T-helper 1 cell treated with Interleukin-12 subunit alpha and Interleukin-12 subunit beta and Interleukin-4 antibody, amounts not matched to agents 30 ng/mL and 1 ng/mL, for 36 hours (primary cell): ENCODE data around the gene CEBPA. TPM values are rescaled to one million over a fixed set of nuclear protein-coding genes. Genes with fewer than 3 reads are reported as not detected.

ENCODE experiments used
- intact Hi-C: fragments of 100-400 bp; cut with micrococcal nuclease; formaldehyde crosslinking; loops from one replicate; pipeline ENCODE4 v1.15.1; 2024
- total RNA-seq: library from RNA; stranded (reverse); gene quantifications from 2 replicates; pipeline ENCODE4 v1.2.3, GENCODE V29; 2022

The CEBPA gene
- total RNA-seq, 1 donor from 2014 or later = 0.51 TPM

DNA sequence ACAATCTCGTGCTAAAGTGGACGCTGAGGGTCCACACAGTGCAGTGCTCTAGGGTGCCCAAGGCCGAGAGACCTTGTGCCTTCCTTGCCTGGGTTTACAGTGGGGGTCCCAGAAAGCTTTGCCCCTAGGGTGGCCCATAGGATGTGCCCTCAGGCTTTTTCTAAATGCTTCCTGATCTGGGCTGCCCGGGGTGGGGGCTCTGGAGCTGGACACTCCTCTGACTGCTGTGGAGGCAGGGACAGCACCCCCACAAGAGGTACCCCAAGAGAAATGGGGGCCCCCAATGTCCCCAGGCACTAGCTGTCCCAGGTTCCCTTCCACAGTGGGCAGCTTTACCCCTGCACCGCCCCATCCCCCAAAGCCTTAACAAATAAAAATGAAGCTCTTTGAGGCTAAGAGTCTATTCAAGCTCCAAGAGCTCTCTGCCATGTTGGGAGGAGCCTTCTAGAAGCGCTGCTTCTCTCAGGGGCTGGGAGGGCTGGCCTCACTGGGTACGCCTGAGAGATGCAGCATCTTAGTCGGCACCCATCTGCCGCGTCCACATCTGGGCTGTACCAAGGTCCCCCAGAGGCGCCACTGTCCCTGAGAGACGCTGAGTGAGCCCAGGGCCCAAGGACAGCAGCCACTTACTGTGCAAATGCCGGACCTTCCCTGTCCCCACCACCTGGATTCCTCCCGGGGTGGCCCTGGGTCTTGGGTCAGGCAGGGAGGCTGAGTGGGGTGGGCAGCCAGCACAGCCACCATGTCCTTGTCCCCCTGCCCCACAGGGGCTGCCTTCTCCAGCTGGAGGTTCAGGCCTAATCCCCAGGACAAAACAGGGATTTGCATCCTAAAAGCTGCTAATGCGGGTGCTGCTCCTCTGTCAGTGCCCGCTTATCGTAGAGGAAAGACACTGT is 27.4 kb downstream of the CEBPA start:
- intact Hi-C loops = no loop called here

DNA sequence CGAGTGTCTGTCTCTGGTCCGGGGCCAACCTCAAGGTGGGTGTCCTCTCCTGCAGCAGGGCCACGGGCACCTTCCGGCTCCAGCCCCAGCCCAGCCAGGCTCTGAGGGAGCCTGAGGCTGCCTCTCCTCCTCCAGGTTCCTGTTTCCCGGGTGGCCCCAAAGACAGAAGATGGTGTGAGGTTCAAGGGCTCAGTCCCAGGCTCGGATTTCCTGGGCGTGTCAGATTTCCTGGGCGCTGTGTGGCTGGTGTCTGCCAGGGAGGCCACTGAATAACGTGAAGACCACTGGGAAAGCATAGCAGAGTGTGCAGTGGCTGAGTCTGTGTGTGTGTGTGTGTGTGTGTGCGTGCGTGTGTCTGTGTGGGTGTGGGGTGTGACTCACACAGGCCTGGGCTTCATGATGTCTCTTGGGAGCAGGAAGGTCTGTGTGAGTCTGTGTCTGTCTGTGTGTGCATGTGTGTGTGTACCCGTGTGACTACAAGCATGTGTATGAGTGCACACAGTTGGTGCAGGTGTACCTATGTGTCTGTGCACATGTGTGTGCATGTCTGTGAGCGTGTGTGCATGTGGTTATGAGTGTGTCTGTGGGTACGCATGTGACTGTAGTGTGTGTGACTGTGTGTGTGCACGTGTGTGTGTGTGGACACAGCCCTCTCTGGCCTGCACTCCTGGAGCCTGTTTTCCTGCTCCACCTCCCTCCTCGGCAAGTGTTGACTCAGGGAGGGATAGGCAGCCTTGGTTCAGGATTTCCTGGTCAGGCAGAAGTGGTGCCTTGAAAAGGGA is 28.3 kb downstream of the CEBPA start:
- intact Hi-C loops = no loop called here

DNA sequence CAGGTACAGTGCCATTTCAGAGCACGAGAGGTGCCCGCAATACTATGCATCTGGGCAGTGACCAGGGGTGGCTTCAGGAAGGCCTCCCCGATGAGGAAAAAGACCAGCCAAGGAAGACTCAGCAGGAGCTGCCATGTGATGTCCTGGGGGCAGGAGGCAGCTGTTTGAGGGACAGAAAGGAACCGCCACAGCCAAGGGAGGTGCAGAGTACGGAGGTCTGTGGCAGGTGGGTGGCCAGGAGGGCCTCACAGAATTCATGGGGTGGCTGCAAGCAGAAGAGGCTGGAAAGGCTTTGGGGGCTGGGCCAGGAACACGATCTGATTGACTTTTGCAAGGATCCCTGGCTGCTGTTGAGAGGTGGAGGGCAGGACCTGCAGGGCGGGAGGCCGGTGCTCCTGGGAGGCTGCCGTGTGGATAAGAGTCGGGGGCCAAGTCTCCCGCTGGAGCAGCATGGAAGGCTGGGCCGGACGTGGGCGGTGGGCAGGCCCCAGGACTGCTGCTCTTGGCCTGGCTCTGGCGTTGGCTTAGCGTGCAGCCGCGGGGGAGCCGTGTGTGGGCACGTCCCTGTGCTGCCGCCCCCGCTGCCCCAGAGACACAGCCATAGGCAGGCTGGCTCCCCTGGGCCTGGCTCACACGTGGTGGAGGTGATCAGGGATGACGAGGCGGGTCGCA is 29.1 kb downstream of the CEBPA start:
- intact Hi-C loops = no loop called here

DNA sequence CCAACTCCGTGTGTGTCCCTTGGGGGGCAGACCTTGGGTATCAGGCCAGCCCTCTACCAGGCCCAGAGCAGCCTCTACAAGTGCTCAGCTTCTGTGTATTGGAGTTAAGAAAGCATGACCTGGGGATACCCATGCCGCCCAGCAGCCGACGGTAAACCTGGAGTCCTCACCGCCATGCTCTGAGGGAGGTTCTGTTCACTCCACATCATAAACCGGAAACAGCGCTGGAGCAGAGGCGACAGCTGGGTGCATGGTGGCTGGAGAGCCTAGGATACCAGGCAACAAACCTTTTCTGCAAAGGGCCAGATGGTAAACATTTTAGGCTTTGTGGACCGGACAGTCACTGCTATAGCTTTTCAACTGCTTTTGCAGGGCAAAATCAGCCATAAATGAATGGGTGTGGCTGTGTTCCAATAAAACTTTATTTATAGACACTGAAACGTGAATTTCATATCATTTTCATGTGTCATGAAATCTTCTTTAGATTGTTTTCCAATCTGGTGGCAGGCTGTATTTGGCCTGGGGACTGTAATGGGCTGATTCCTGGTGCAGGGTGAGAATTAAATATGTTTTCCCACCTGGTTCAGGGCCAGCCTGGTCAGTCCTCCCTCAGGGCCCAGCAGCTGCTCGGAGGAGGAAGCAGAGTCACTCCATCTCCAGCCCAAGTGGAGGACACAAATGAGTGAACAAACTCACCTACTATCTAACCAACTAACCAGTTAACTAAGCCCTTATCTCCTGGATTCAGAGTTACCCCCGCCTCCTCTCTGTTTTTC is 30.9 kb downstream of the CEBPA start:
- intact Hi-C loops = no loop called here

DNA sequence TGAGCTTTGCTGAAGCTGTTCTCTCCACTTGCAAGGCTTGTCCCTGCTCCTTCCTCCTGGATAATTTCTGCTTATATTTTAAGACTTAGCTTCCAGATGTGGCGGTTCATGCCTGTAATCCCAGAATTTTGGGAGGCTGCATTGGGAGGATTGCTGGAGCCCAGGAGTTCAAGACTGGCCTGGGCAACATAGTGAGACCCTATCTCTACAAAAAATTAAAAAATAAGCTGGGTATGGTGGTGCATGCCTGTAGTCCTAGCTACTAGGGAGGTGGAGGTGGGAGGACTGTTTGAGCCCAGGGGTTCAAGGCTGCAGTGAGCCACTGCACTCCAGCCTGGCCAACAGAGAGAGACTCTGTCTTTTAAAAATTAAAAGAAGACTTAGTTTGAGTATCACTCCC is 31.6 kb downstream of the CEBPA start:
- intact Hi-C loops = no loop called here

DNA sequence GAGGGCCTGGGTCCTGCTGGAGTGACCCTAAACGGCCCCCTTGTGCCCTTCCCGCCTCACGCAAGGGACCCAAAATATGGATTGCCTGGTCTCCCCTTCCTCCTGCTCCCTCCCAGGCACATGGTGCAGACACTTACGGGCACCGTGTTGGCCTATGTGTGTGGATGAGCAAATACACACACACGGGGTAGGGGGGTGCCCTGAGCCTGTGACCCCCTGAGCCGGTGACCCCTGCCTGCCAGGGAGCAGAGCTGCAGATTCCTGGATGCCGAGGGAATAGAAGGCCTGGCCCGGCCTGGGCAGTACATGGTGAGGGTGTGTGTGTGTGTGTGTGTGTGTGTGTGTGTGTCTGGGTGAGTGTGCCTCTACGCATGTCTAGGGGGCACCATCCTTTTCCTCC is 33.3 kb downstream of the CEBPA start:
- intact Hi-C loops = no loop called here

DNA sequence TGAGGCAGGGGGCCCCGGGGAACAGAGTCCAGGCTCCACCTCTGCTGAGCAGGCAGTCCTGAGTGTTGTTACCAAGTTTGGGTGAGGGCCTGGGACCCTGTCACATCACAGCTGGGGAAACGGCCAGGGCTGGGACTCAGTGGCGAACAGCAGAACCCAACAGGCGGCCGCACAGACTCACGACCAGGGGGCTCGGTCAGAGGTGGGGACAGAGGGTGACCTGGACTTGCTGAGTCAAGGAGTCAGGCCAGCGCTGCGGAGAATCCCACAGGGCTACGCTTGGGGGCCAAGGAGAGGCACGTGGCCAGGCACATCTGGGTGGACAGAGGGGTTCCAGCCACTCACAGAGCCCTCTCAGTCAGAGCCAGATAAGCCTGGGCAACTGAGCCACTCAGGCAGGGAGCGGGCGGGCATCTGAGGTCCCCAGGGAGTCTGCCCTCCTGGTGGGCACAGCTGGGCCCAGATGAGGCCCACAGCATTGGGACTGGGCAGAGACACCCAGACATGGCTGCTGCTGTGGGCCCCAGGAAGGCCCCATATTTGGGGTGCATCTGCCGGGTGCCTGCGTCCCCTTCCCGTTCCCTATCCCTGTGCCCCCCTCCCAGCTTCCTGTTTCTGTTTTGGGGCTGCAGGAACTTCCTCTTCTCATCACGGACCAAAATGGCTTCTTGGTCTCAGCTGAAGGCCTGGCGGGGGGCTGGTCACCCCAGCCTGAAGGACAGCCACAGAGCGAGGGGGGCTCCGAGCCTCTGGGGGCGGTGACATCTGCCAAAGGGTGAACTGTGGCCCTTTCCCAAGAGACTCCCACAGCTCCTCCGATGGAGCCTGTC is 34.0 kb downstream of the CEBPA start:
- intact Hi-C loops = no loop called here

DNA sequence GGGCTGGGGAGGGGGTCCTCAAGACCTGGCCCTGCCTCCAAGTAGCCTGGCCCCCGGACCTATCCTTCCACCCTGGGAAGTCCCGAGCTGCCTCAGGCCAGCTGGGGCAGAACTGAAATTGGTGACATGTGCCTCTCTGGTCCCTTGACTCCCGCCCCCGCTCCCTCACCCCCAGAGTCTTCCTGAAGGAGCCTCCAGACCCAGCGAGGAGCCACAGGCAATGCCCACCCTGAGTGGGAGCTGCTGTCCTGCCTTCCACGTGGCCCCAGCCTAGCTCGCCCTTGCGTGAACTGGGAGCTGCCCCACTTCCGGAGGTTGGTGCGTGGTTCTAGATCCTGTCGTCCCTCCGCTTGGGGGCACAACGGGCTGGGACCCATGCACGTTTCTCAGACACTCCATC is 34.6 kb downstream of the CEBPA start:
- intact Hi-C loops = no loop called here

DNA sequence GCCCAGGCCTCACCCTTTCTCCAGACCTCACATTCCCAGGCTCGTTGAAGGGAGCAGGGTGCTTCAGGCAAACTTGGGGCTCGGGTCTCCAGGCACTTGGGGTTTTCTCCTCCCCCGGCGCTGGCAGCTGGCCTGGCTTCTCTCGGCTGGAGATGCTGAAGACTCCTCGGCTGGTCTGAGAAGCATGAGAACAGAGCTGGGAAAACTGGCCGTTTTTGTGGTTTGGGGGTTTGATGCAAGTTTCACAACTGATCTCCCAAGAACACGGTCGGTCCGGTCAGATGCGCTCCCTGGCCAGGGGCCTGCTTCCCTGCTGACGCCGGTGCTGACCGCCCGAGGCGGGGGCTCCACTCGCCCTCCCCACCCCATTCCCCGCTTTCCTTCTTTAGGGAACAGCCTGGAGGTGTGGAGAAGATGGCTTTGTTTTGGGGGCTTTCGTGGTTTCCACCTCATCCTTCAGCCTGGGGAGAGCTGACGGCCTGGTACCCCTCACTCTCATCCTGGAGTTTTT is 35.3 kb downstream of the CEBPA start:
- intact Hi-C loops = no loop called here

DNA sequence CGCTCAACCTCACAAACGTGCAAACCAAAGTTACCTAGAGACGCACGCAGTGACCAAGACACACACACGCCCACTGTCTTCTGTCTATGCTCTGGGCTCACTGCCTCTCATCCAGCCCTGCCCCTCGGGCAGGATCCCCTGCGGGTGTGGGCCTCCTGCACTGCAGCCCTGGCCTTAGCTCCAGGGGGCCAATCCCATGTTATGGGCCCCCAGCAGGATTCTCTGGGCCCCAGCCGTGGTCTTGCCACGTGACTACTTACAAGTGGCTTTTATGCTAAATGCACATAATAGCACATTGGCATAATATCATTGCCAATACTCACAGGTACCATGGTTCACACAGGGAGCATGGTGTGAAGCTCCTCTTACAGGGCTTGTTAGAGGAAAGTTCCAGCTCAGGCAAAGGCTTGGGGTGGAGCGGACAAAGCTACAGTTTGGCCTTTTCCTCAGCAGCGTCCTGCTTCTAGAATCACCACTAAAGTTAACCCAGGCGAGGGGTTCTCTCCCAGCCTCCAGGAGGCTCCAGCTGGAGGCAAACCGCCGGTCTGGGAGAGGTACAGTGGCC is 37.4 kb downstream of the CEBPA start:
- intact Hi-C loops = no loop called here

DNA sequence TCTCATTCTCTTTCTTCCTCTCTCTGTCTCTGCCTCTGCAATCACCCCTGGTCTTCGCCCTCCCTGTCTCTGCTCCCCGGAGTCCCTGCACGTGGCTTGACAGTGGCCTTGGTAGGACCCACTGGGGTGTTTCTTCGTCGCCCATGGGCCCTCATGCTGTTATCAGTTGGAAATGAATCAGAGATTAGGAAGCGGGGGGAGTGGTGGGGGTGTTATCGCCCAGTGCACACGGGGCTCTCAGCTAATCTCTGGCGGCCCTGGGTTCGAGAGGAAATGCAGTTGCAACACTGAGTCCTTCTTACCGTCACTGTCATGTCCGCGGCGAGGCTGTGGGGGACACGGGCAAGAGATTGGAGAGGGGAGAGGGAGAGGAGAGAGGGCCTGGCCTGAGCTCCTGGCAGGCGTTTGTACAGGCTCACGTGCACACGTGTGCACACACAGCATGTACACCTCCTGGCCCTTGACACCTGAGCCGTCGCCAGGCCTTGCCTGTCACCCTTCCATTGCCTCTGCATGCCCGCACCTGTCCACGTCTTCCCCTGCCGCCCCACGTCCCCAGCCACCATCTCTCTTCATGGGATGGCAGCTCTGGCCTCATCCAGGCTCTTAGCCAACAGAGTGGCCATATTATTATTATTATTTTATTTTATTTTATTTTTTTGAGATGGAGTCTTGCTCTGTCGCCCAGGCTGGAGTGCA is 38.9 kb downstream of the CEBPA start:
- intact Hi-C loops = no loop called here

DNA sequence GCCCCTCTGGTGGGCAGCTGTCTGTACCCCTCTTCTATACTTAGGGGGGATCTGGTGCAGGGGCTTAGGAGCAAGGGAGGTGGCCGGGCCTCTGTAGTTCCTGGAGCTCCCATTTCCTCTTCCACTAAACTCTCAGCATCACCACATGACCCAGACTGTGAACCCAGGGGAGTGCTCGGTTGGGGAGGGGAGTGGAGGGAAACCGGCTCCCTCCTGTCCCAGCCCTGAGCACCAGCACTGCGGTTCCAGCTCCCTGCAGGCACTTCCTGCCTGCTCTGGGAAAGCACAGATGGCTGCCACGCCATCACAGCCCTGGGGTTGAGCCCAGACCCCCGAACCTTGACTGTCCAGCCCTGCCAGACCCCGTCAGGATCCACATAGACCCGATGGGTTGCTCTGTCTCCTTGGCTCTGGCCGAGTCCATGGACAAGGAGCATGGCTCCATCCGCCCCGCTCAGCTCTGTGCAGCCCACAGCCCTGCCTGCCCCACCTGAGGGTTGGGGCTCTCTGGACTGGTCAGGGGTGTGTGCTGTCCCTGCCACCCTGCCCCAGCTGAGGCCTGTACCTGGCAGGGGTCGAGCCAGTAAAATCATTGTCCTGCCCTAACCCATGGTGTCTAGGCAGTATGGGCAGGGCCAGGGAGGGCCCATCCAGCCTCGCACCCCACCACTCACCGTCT is 40.7 kb downstream of the CEBPA start:
- intact Hi-C loops = no loop called here

DNA sequence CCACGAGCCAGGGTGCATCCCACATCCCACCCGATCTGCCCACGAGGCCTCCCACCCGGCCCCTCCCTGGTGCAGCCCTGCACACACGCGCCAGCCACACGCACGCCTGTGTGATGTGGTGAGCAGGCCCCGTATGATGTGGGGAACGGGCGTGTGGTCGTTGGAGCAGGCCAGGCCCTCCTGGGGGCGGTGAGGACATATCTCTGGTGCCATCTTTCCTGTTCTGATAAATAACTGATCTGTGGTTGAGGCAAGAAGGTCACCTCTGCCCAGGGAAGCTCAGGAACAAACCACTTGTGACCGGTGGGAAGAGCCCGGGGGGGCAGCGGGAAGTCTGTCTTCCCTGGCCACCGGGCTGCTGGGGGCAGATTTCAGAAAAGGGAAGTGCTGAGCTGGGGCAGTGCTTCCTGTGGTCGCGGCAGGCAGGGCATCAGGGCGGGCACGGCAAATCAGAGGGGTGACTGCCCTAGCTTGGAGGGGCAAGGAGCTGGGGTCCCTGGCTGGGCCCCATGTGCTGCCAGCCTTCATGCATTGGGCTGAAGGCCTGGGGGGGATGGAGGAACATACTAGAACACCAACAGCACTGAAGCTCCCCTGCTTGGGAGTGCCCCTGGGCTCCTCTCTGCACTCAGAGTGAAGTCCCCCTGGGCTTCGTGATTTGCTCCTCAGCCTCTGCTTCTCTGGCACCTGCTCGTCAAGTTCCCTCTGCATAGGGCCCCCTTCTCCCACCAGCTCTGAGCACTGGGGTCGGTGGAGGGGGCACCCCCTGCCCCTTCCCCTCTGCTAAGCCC is 41.5 kb downstream of the CEBPA start:
- intact Hi-C loops = no loop called here

DNA sequence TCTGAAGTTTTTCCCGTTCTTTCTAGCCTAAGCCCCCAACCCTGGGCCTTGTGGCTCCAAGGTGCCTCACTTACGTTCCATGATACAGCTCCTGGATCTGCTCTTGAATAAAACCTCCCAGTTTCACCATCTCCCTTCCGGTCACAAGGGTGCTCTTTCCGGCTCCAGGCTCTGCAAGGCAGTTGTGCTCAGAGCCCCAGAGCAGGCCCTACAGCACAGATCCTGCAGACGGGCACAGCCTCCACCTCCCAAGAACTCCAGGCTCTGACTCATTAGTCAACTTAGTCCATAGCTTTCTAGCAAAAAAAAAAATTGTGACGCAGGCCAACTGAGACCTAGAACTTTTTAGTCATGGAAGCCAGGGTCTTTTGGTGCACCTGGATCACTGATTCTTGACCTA is 42.8 kb downstream of the CEBPA start:
- intact Hi-C loops = no loop called here

DNA sequence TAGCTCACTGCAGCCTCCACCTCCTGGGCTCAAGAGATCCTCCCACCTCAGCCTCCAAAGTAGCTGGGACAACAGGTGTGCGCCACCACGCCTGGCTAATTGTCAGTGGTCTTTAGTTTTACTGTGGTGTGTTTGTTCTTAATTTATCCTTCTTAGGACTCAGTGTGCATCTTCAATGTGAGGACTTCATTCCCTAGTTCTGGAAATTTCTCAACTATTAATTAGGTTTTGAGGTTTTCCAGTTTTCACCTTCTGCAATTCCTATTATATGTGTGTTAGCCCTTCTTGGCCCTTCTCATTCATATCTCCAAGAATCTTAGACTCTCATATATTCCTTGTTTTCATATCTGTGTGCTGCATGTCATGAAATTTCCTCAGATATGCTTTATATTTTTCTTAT is 44.5 kb downstream of the CEBPA start:
- intact Hi-C loops = no loop called here

DNA sequence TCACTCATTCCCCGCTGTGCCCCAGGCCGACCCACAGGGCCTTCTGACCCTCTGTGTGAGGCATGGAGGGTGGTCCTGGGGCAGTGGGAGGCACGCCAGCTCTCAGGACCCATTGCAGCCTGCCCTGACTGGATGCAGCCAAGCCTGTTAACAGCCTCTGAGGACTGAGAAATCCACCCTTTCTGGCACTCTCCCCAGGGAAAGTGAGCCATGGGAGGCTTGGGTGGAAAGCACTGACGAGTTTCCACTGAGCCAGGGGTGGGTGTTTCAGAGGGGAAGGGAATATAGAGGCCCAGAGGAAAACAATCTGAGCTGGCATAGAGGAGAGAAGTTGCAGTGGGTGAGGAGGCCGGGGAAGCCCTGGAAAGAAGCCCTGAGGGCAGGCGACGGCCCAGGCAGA is 46.1 kb downstream of the CEBPA start:
- intact Hi-C loops = no loop called here

DNA sequence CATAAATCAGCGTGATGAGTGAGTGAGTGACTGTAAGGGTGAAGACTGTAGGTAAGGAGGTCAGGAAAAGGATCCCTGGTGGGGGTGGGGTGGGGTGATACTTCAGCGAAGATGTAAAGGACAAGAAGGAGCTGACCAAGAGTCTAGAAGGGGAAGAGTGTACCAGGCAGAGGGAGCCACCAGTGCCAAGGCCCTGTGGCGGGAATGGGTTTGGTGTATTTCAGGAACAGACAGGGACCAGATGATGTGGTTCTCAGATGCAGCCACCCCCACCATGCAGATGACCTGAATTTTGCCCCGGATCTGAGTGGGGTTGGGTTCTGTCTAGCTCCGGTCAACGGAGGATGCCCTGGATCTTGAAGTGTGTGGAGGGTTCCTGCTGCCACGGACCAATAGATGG is 46.6 kb downstream of the CEBPA start:
- intact Hi-C loops = no loop called here
